K562 (cell line): ENCODE measurements around the gene RAD54L. TPM values are rescaled to one million over a fixed set of nuclear protein-coding genes. Genes with fewer than 3 reads are reported as not detected.

Experiments used
- ATF1 ChIP-seq, 2 experiments: fragments of 450-650 bp in 1 of 2; IDR thresholded peaks; 2 replicates each; pipeline ENCODE4 v1.6.1; 2016; ENCODE audit warnings: missing compliant biosample characterization in 1 of 2, missing genetic modification characterization in 1 of 2
- ATF3 ChIP-seq, 2 experiments: fragments of 450-650 bp in 1 of 2; sonication (generic) in 1 of 2; formaldehyde crosslinking in 1 of 2; IDR thresholded peaks in 1 of 2; conservative IDR thresholded peaks in 1 of 2; 2 replicates each; pipeline versions ENCODE4 v1.6.1 to v1.8.1; 2016 to 2023; ENCODE audit warnings: mild to moderate bottlenecking in 2 of 2, moderate library complexity in 2 of 2, inconsistent platforms in 1 of 2, missing genetic modification reagents in 1 of 2
- E2F5 ChIP-seq: sonication (generic); formaldehyde crosslinking; IDR thresholded peaks from 2 replicates; pipeline ENCODE4 v1.8.0; 2022; ENCODE audit warnings: mild to moderate bottlenecking, missing genetic modification reagents
- HIVEP1 ChIP-seq: fragments of 250-450 bp; sonication (Bioruptor Pico); IDR thresholded peaks from 2 replicates; pipeline ENCODE4 v1.4.0; 2020; ENCODE audit warnings: mild to moderate bottlenecking
- HMG20A ChIP-seq: fragments of 450-650 bp; formaldehyde crosslinking; conservative IDR thresholded peaks from 2 replicates; pipeline ENCODE4 v1.4.0; 2020; ENCODE audit warnings: mild to moderate bottlenecking, mixed read lengths
- HNRNPH1 ChIP-seq: fragments of 200-400 bp; formaldehyde crosslinking; optimal IDR thresholded peaks from 2 replicates; pipeline ENCODE3; 2017; ENCODE audit warnings: low read depth, mild to moderate bottlenecking, low read length, moderate library complexity
- LEF1 ChIP-seq: fragments of 450-650 bp; IDR thresholded peaks from 2 replicates; pipeline ENCODE4 v1.6.1; 2016; ENCODE audit warnings: mild to moderate bottlenecking
- MAFK ChIP-seq: IDR thresholded peaks from 2 replicates; pipeline ENCODE4 v1.6.1; 2011; ENCODE audit warnings: low read length, improper control_type of control experiment
- MXD1 ChIP-seq: fragments of 250-450 bp; sonication (Bioruptor Pico); IDR thresholded peaks from 2 replicates; pipeline ENCODE4 v1.8.0; 2021; ENCODE audit warnings: borderline replicate concordance, mild to moderate bottlenecking, moderate library complexity; ENCODE audit not compliant: poor library complexity, severe bottlenecking
- NFIX ChIP-seq: fragments of 250-450 bp; sonication (Bioruptor Pico); IDR thresholded peaks from 2 replicates; pipeline ENCODE4 v1.4.0; 2020; ENCODE audit warnings: low read depth, mild to moderate bottlenecking, moderate library complexity
- NR1H2 ChIP-seq: sonication (generic); formaldehyde crosslinking; IDR thresholded peaks from 2 replicates; pipeline ENCODE4 v1.4.0; 2020; ENCODE audit warnings: mild to moderate bottlenecking, missing genetic modification reagents
- RFX1 ChIP-seq: fragments of 450-650 bp; IDR thresholded peaks from 2 replicates; pipeline ENCODE4 v1.6.1; 2016; ENCODE audit warnings: mild to moderate bottlenecking, moderate library complexity
- SOX6 ChIP-seq: fragments of 450-650 bp; IDR thresholded peaks from 2 replicates; pipeline ENCODE4 v1.6.1; 2014; ENCODE audit warnings: mild to moderate bottlenecking
- TEAD4 ChIP-seq, 2 experiments: sonication (generic) in 1 of 2; formaldehyde crosslinking in 1 of 2; IDR thresholded peaks; 2 replicates each; pipeline versions ENCODE4 v1.6.1 to v1.8.0; 2012 to 2022; ENCODE audit warnings: borderline replicate concordance in 1 of 2, inconsistent platforms in 1 of 2, low read length in 1 of 2, mild to moderate bottlenecking in 1 of 2, missing genetic modification reagents in 1 of 2
- U2AF2 ChIP-seq: fragments of 200-400 bp; formaldehyde crosslinking; optimal IDR thresholded peaks from 2 replicates; pipeline ENCODE3; 2017; ENCODE audit warnings: low read depth, mild to moderate bottlenecking, low read length
- ZBTB34 ChIP-seq: fragments of 250-450 bp; sonication (Bioruptor Pico); IDR thresholded peaks from 2 replicates; pipeline ENCODE4 v1.8.0; 2021; ENCODE audit warnings: mild to moderate bottlenecking, moderate library complexity
- ZNF143 ChIP-seq: sonication (generic); formaldehyde crosslinking; IDR thresholded peaks from 2 replicates; pipeline ENCODE4 v1.9.0; 2022; ENCODE audit warnings: mild to moderate bottlenecking, missing genetic modification reagents
- polyA plus RNA-seq, 8 experiments: library from polyadenylated mRNA; depleted of rRNA in 4 of 8; stranded (reverse) in 5 of 8; unstranded in 3 of 8; fragments of >200 nt; fragmentation: Nextera tagmentation in 2 of 8; fragmentation: Illumina TruSeq in 1 of 8; extraction: Ambion mirVana in 2 of 8; extraction: Trizol in 1 of 8; gene quantifications; 2 replicates each; pipeline versions ENCODE4 v1.2.1 to v1.2.3, GENCODE V29; 2011 to 2014; ENCODE audit warnings: inconsistent platforms in 1 of 8, missing spikeins in 1 of 8
- total RNA-seq, 7 experiments: library from RNA; depleted of rRNA in 6 of 7; stranded (reverse); fragments of >200 nt in 6 of 7; fragmentation: Illumina TruSeq in 2 of 7; extraction: Trizol in 2 of 7; gene quantifications; 2 replicates each; pipeline versions ENCODE4 v1.2.1 to v1.2.3, GENCODE V29; 2011 to 2021; ENCODE audit warnings: low replicate concordance in 1 of 7
- TF ChIP-seq, protein P1 (sequence below): fragments of 450-650 bp; IDR thresholded peaks from 2 replicates; pipeline ENCODE4 v1.6.1; 2016; ENCODE audit warnings: missing biosample characterization, missing genetic modification characterization

RAD54L gene
- total and polyA plus RNA-seq, 9 of the 15 experiments (the other 6 are each of a cell fraction or from before 2014, with no cell fraction given), result 17.9 to 92.3 (median 37.5) TPM

DNA sequence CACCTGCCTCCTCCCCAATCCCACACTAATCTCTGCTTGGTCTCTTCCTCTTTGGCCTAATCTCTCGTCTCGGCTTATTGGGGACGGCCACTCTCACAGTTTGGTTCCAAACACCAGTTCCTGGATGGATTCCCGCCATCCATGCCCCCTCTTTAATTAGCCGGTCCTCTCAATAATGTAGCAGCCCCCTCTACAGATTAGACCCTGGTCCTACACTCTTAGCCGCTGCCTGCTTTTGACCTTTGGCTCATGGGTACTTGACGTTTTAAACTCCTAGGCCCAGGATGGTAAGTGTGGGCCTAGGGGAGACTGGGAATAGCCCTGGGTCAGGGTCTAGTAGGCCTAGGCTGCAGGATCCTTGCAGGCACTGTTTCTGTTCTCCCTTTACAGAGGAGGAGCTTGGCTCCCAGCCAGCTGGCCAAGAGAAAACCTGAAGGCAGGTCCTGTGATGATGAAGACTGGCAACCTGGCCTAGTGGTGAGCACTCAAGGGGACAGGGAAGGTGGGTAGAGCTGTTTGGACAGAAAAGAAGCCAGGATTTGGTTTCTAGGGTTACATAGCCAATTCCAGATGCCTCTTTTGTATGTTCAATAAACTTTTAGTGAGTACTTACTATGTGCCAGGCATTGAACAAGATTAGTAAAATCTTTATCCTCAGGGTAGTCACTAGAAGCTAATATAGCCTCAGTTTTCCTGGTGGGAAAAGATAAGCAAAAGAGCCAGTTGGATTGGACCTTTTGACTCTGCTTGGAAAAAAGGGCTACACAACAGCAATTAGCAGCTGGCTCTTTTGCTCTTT, 758 bp downstream of the RAD54L start (continued):
- no peak for TF ChIP-seq ATF3 (IDR thresholded peaks at IDR 0.05)
- TF ChIP-seq ATF3 (CRISPR knock-in tag; conservative IDR thresholded peaks at IDR 0.05), result 0 out of 2 replicates have a peak, but pooled peaks have one; percentile 18
- TF ChIP-seq HMG20A, result no peak
- TF ChIP-seq SOX6, result no peak; the same call in 1 of the 2 replicates
- no peak for TF ChIP-seq U2AF2
- no peak for TF ChIP-seq RFX1
- TF ChIP-seq, protein P1, sequence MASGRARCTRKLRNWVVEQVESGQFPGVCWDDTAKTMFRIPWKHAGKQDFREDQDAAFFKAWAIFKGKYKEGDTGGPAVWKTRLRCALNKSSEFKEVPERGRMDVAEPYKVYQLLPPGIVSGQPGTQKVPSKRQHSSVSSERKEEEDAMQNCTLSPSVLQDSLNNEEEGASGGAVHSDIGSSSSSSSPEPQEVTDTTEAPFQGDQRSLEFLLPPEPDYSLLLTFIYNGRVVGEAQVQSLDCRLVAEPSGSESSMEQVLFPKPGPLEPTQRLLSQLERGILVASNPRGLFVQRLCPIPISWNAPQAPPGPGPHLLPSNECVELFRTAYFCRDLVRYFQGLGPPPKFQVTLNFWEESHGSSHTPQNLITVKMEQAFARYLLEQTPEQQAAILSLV (tag), result no peak
- TF ChIP-seq LEF1, result no peak
- no peak for TF ChIP-seq NR1H2 (CRISPR knock-in tag)
- TF ChIP-seq ZBTB34, result no peak
- no peak for TF ChIP-seq HIVEP1 (CRISPR knock-in tag)
- TF ChIP-seq TEAD4 (IDR thresholded peaks at IDR 0.05; ENCODE audit: low read length), result peak; percentile 51
- TF ChIP-seq TEAD4 (CRISPR knock-in tag; IDR thresholded peaks at IDR 0.05; ENCODE audit: borderline replicate concordance), result no peak
- TF ChIP-seq MXD1 (CRISPR knock-in tag), result no peak
- TF ChIP-seq HNRNPH1, result no peak
- no peak for TF ChIP-seq E2F5 (CRISPR knock-in tag)
- peak; percentile 54; the same call in 1 of the 2 replicates for TF ChIP-seq NFIX (CRISPR knock-in tag)
- TF ChIP-seq ZNF143 (CRISPR knock-in tag), result no peak
- no peak for TF ChIP-seq MAFK
- TF ChIP-seq ATF1 (CRISPR knock-in tag; IDR thresholded peaks at IDR 0.05), result no peak
- no peak for TF ChIP-seq ATF1 (tag; IDR thresholded peaks at IDR 0.05)
